HepG2 (cell line): ENCODE measurements around the gene WDR35. TPM values are rescaled to one million over a fixed set of nuclear protein-coding genes. Genes with fewer than 3 reads are reported as not detected.

Source experiments
- FOXO4 ChIP-seq: sonication (generic); formaldehyde crosslinking; conservative IDR thresholded peaks from 2 replicates; pipeline ENCODE4 v1.8.1; 2023; ENCODE audit warnings: missing genetic modification reagents
- MAZ ChIP-seq, 2 experiments: sonication (generic) in 1 of 2; formaldehyde crosslinking in 1 of 2; IDR thresholded peaks; 2 replicates each; pipeline versions ENCODE4 v1.5.0 to v1.6.1; 2012 to 2020; ENCODE audit warnings: low read depth in 2 of 2, mild to moderate bottlenecking in 2 of 2, borderline replicate concordance in 1 of 2, improper control_type of control experiment in 1 of 2, low read length in 1 of 2, missing genetic modification reagents in 1 of 2, moderate library complexity in 1 of 2
- MED1 ChIP-seq: sonication (generic); formaldehyde crosslinking; IDR thresholded peaks from 2 replicates; pipeline ENCODE4 v1.4.0; 2020; ENCODE audit warnings: missing genetic modification reagents
- NCOA5 ChIP-seq: sonication (generic); formaldehyde crosslinking; IDR thresholded peaks from 2 replicates; pipeline ENCODE4 v1.4.0; 2020; ENCODE audit warnings: missing genetic modification reagents
- NFKB2 ChIP-seq: sonication (generic); formaldehyde crosslinking; IDR thresholded peaks from 2 replicates; pipeline ENCODE4 v1.4.0; 2020; ENCODE audit warnings: missing genetic modification reagents, borderline replicate concordance
- PAXIP1 ChIP-seq: sonication (generic); formaldehyde crosslinking; conservative IDR thresholded peaks from 2 replicates; pipeline ENCODE4 v1.4.0; 2020; ENCODE audit warnings: mild to moderate bottlenecking, missing genetic modification reagents, moderate library complexity
- RARA ChIP-seq: IDR thresholded peaks from 2 replicates; pipeline ENCODE4 v1.6.1; 2016; ENCODE audit warnings: missing genetic modification reagents, missing compliant biosample characterization
- RXRB ChIP-seq: IDR thresholded peaks from 2 replicates; pipeline ENCODE4 v1.6.1; 2016; ENCODE audit warnings: borderline replicate concordance, missing genetic modification reagents, missing compliant biosample characterization
- STAT5B ChIP-seq: sonication (generic); formaldehyde crosslinking; IDR thresholded peaks from 2 replicates; pipeline ENCODE4 v1.4.0; 2020; ENCODE audit warnings: missing genetic modification reagents
- U2AF2 ChIP-seq: fragments of 200-400 bp; formaldehyde crosslinking; IDR thresholded peaks from 2 replicates; pipeline ENCODE4 v1.6.1; 2017; ENCODE audit warnings: low read depth, mild to moderate bottlenecking, low read length
- ZBTB10 ChIP-seq: sonication (generic); formaldehyde crosslinking; IDR thresholded peaks from 2 replicates; pipeline ENCODE4 v1.4.0; 2020; ENCODE audit warnings: missing genetic modification reagents, borderline replicate concordance
- ZBTB7B ChIP-seq: sonication (generic); formaldehyde crosslinking; IDR thresholded peaks from 2 replicates; pipeline ENCODE4 v1.4.0; 2020; ENCODE audit warnings: missing genetic modification reagents
- ZFP82 ChIP-seq: sonication (generic); formaldehyde crosslinking; IDR thresholded peaks from 2 replicates; pipeline ENCODE4 v1.5.1; 2020; ENCODE audit warnings: mild to moderate bottlenecking, missing genetic modification reagents, borderline replicate concordance
- ZKSCAN5 ChIP-seq: sonication (generic); formaldehyde crosslinking; IDR thresholded peaks from 2 replicates; pipeline ENCODE4 v1.5.1; 2020; ENCODE audit warnings: mild to moderate bottlenecking, missing genetic modification reagents
- ZNF354B ChIP-seq: sonication (generic); formaldehyde crosslinking; IDR thresholded peaks from 2 replicates; pipeline ENCODE4 v1.8.0; 2022; ENCODE audit warnings: mild to moderate bottlenecking, missing genetic modification reagents
- ZNF414 ChIP-seq: sonication (generic); formaldehyde crosslinking; IDR thresholded peaks from 2 replicates; pipeline ENCODE4 v1.5.0; 2020; ENCODE audit warnings: missing genetic modification reagents
- ZNF564 ChIP-seq: sonication (generic); formaldehyde crosslinking; IDR thresholded peaks from 2 replicates; pipeline ENCODE4 v1.8.1; 2023; ENCODE audit warnings: mild to moderate bottlenecking, missing genetic modification reagents
- ZNF678 ChIP-seq: sonication (generic); formaldehyde crosslinking; IDR thresholded peaks from 2 replicates; pipeline ENCODE4 v1.4.0; 2020; ENCODE audit warnings: mild to moderate bottlenecking, missing genetic modification reagents
- ZNF737 ChIP-seq: sonication (generic); formaldehyde crosslinking; IDR thresholded peaks from 2 replicates; pipeline ENCODE4 v1.5.0; 2020; ENCODE audit warnings: missing genetic modification reagents, mild to moderate bottlenecking, borderline replicate concordance
- polyA plus RNA-seq, 8 experiments: library from polyadenylated mRNA; depleted of rRNA in 3 of 8; stranded (reverse) in 7 of 8; unstranded in 1 of 8; fragments of >200 nt; fragmentation: Illumina TruSeq in 4 of 8; extraction: Trizol in 4 of 8; gene quantifications; 2 replicates each; pipeline versions ENCODE4 v1.2.1 to v1.2.3, GENCODE V29; 2011 to 2016; ENCODE audit warnings: low read depth in 4 of 8, missing spikeins in 1 of 8, mixed read lengths in 1 of 8; ENCODE audit not compliant: insufficient read depth in 1 of 8
- total RNA-seq, 5 experiments: library from RNA; depleted of rRNA; stranded (reverse); fragments of >200 nt; fragmentation: Illumina TruSeq; extraction: Trizol; gene quantifications; 2 replicates each; pipeline ENCODE4 v1.2.3, GENCODE V29; 2016; ENCODE audit warnings: low read depth in 1 of 5

WDR35 gene
- total and polyA plus RNA-seq, 2 of the 13 experiments (the other 11 are each of a cell fraction or from before 2014, with no cell fraction given): 11.1 to 19.6 TPM

GRCh38 chr2:19901442-19902215, 88.3 kb downstream of the WDR35 start, which contains the start of gene TTC32 (continued):
- TF ChIP-seq MAZ (IDR thresholded peaks at IDR 0.05; ENCODE audit: borderline replicate concordance, low read depth, low read length): 0 out of 2 replicates have a peak, but pooled peaks have one; percentile 62
- peak; percentile 75 for TF ChIP-seq MAZ (CRISPR knock-in tag; IDR thresholded peaks at IDR 0.05; ENCODE audit: low read depth)
- TF ChIP-seq ZBTB7B (CRISPR knock-in tag): peak; percentile 78
- peak; percentile 98 for TF ChIP-seq FOXO4 (CRISPR knock-in tag)
- TF ChIP-seq RXRB (CRISPR knock-in tag): peak; percentile 68
- TF ChIP-seq STAT5B: peak; percentile 56; the same call in 1 of the 2 replicates
- peak; percentile 86 for TF ChIP-seq NFKB2 (CRISPR knock-in tag)
- TF ChIP-seq ZBTB10 (CRISPR knock-in tag): peak; percentile 86; the same call in 1 of the 2 replicates
- peak; percentile 88; the same call in 1 of the 2 replicates for TF ChIP-seq ZNF564 (CRISPR knock-in tag)
- TF ChIP-seq ZNF678 (CRISPR knock-in tag): peak; percentile 64
- no peak for TF ChIP-seq NCOA5 (CRISPR knock-in tag)
- TF ChIP-seq MED1 (CRISPR knock-in tag): peak; percentile 47
- peak; percentile 53; the same call in 1 of the 2 replicates for TF ChIP-seq U2AF2
- TF ChIP-seq ZNF354B: no peak
- peak; percentile 77; the same call in 1 of the 2 replicates for TF ChIP-seq ZNF737 (CRISPR knock-in tag)
- 0 out of 2 replicates have a peak, but pooled peaks have one; percentile 52 for TF ChIP-seq ZKSCAN5 (CRISPR knock-in tag)
- TF ChIP-seq RARA: peak; percentile 61; the same call in 1 of the 2 replicates
- TF ChIP-seq ZFP82 (CRISPR knock-in tag): peak; percentile 85; the same call in 1 of the 2 replicates
- TF ChIP-seq ZNF414 (CRISPR knock-in tag): peak; percentile 93; the same call in 1 of the 2 replicates
- peak; percentile 67 for TF ChIP-seq PAXIP1 (CRISPR knock-in tag)
